ENCODE results near the gene WASHC2C.
"Not testable (repeated sequence)": the region's sequence is repeated elsewhere in the genome, so short reads cannot be mapped to it uniquely, and the experiment has no call there.

GRCh38 chr10:45755083-45755482 is 28.0 kb downstream of the WASHC2C start:
- not testable (repeated sequence) for TF ChIP-seq TBP (IDR thresholded peaks at IDR 0.05; ENCODE audit: low read depth, low read length); CTCF (IDR thresholded peaks at IDR 0.05; ENCODE audit: control extremely low read depth in 1 of 3, insufficient read depth in 1 of 3, low read depth in 1 of 3, low read length in 3 of 3); EZH2 (IDR thresholded peaks at IDR 0.05; ENCODE audit: low read depth, low read length, severe bottlenecking); TAF1 (IDR thresholded peaks at IDR 0.05; ENCODE audit: low read depth, low read length); BRCA1 (IDR thresholded peaks at IDR 0.05; ENCODE audit: low read depth, low read length); POLR2A (IDR thresholded peaks at IDR 0.05; ENCODE audit: control extremely low read depth in 1 of 2, low read depth in 2 of 2, low read length in 2 of 2); SIRT6 (IDR thresholded peaks at IDR 0.05; ENCODE audit: low read length); EP300 (IDR thresholded peaks at IDR 0.05; ENCODE audit: borderline replicate concordance in 1 of 2, low read depth in 2 of 2, low read length in 2 of 2); SUZ12 (IDR thresholded peaks at IDR 0.05; ENCODE audit: low read length); SP1 (IDR thresholded peaks at IDR 0.05; ENCODE audit: low read depth, low read length)
